Ammon's horn (tissue), 1 donor: ENCODE data around the gene GPT2.

Experiments
- DNase-seq: peaks from one replicate; pipeline ENCODE4 v3.0.0-alpha.2; 2016; ENCODE audit warnings: low spot score

The GPT2 gene

GRCh38 chr16:46972429-46973206, 88.5 kb downstream of the GPT2 start:
- peak; percentile 15 for DNase-seq

- peak; percentile 95 for DNase-seq
These were observed 89.2 kb downstream of the GPT2 start, which contains the start of gene DNAJA2 for GRCh38 chr16:46973207-46973995. Gene DNAJA2, minus strand, starts transcription at chr16:46973674. Its CDS starts 102 bp downstream, at chr16:46973572.

GRCh38 chr16:46973996-46974324, 89.8 kb downstream of the GPT2 start:
- DNase-seq, result no peak

GRCh38 chr16:46974352-46974751, 90.2 kb downstream of the GPT2 start:
- no peak for DNase-seq

- DNase-seq, result no peak
These were observed 91.0 kb downstream of the GPT2 start for GRCh38 chr16:46975165-46975564.

- no peak for DNase-seq
These were observed 91.8 kb downstream of the GPT2 start for GRCh38 chr16:46975908-46976470.

GRCh38 chr16:46976550-46976949, 92.4 kb downstream of the GPT2 start:
- no peak for DNase-seq
